Measurements from ENCODE around the gene SLC40A1.

GRCh38 chr2:189601043-189601442 is 20.5 kb upstream of the SLC40A1 start:
- TF ChIP-seq CTCF (IDR thresholded peaks at IDR 0.05; ENCODE audit: low read depth, low read length) (no peak), POLR2A (IDR thresholded peaks at IDR 0.05; ENCODE audit: extremely low read depth, insufficient read length) (no peak)

Measured in NB4 (cell line).